Muscle layer of duodenum (tissue), 2 donors: ENCODE data around the gene SPG21.

ENCODE experiments used
- H3K27ac ChIP-seq: one replicate; pipeline ENCODE4 v1.7.0; 2013; ENCODE audit warnings: mild to moderate bottlenecking, low read length
- H3K27me3 ChIP-seq: one replicate; pipeline ENCODE4 v1.7.0; 2013; ENCODE audit warnings: low read depth, mild to moderate bottlenecking, control low read depth, low read length
- H3K36me3 ChIP-seq, 2 donors: one replicate each; pipeline ENCODE4 v1.7.0; 2013; ENCODE audit warnings: low read length in 2 of 2, control low read depth in 1 of 2, mild to moderate bottlenecking in 1 of 2; ENCODE audit not compliant: insufficient read depth in 2 of 2, control insufficient read depth in 1 of 2
- H3K4me1 ChIP-seq, 2 donors: one replicate each; pipeline ENCODE4 v1.7.0; 2013; ENCODE audit warnings: low read length in 2 of 2, mild to moderate bottlenecking in 2 of 2, control low read depth in 1 of 2, moderate library complexity in 1 of 2; ENCODE audit not compliant: insufficient read depth in 2 of 2, control insufficient read depth in 1 of 2
- H3K4me3 ChIP-seq, 2 donors: one replicate each; pipeline ENCODE4 v1.7.0; 2013; ENCODE audit warnings: low read length in 2 of 2, low read depth in 1 of 2, mild to moderate bottlenecking in 1 of 2
- H3K9me3 ChIP-seq, 2 donors: one replicate each; pipeline ENCODE4 v1.7.0; 2013; ENCODE audit warnings: low read length in 2 of 2, control low read depth in 1 of 2, mild to moderate bottlenecking in 1 of 2; ENCODE audit not compliant: control insufficient read depth in 1 of 2
- donor health status: healthy.

SPG21 gene

GRCh38 chr15:64931381-64931780 lies 58.3 kb downstream of the SPG21 start:
- no peaks in the 10 kb centered on the region for H3K4me1 ChIP-seq
- H3K36me3 ChIP-seq = peaks cover 5 to 6% of the 10 kb centered on the region in 2 donors
- H3K9me3 ChIP-seq = no peaks in the 10 kb centered on the region

DNA sequence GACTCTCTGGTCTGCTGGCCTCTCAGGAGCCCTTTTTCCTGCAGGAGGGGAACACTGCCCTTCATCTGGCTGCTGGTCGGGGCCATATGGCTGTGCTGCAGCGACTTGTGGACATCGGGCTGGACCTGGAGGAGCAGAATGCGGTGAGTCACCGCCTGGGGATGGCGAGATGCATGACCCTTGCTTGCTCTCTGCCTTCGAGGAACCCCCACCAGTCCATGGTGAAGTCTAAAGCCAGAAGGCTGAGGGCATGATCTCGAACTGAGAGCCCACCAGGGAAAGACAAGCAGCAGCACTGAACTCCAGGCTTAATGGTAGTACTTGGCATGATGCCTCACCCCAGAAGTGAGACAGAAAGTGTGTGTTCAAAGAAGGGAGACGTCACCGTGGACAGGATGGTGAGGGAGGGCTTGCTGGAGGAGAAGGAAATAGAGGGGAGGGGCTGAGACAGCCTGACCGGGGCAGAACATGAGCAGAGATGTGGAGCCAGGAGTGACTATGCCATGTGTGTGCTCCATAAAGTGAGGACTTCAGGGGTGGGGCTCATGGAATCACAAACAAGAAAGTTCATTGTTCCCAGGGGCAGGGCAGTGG lies 58.8 kb downstream of the SPG21 start:
- no peak overlapping the region for H3K27ac ChIP-seq
- no peak overlapping the region for H3K4me3 ChIP-seq
- no peaks in the 10 kb centered on the region for H3K9me3 ChIP-seq

More at GRCh38 chr15:64931381-64931780, 58.3 kb downstream of the SPG21 start:
- no peak overlapping the region for H3K27ac ChIP-seq
- H3K4me3 ChIP-seq = no peak overlapping the region
- no peaks in the 10 kb centered on the region for H3K27me3 ChIP-seq

DNA sequence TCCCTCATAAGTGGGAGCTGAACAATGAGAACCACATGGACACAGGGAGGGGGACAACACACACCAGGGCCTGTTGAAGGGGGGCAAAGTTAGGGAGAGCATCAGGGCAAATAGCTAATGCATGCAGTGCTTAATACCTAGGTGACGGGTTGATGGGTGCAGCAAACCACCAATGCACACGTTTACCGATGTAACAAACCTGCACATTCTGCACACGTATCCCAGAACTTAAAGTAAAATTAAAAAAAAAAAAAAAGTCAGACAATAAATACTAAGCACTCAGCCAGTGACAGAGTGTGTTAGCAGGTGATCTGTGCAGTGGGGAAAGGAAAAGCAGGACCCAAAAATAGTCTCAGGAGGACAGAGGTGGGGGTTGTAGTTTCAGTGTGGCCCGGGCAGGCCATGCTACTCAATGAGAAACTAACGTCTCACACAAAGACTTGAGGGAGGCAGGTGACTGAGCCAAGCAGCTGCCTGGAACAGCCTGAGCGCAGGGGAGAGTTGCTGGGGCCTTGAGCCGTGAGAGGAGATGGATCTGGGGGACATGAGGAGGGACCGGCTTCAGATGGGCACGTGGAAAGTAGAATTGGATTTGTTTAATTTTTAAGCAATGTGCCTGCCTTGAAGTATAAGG lies 59.6 kb downstream of the SPG21 start:
- no peaks in the 10 kb centered on the region for H3K27me3 ChIP-seq
- H3K27ac ChIP-seq = no peak overlapping the region
- H3K4me1 ChIP-seq = no peaks in the 10 kb centered on the region
- no peak overlapping the region for H3K4me3 ChIP-seq
- H3K36me3 ChIP-seq = peaks cover 5 to 6% of the 10 kb centered on the region in 2 donors
- no peaks in the 10 kb centered on the region for H3K9me3 ChIP-seq

More for the DNA sequence above, 58.8 kb downstream of the SPG21 start:
- Histone ChIP-seq H3K27me3 (no peaks in the 10 kb centered on the region), H3K4me1 (no peaks in the 10 kb centered on the region), H3K36me3 (peaks cover 5 to 6% of the 10 kb centered on the region in 2 donors)

- no peaks in the 10 kb centered on the region for H3K4me1 ChIP-seq
- no peaks in the 10 kb centered on the region for H3K9me3 ChIP-seq
- H3K27me3 ChIP-seq = no peaks in the 10 kb centered on the region
- peaks cover 5 to 6% of the 10 kb centered on the region in 2 donors for H3K36me3 ChIP-seq
- H3K4me3 ChIP-seq = no peak overlapping the region
- H3K27ac ChIP-seq = no peak overlapping the region
These were observed 61.0 kb downstream of the SPG21 start for GRCh38 chr15:64928626-64929220.

- Histone ChIP-seq H3K9me3 (no peaks in the 10 kb centered on the region), H3K27me3 (no peaks in the 10 kb centered on the region), H3K36me3 (peaks cover 0 to 4% of the 10 kb centered on the region in 2 donors), H3K4me3 (no peak overlapping the region), H3K4me1 (peaks cover 0 to 4% of the 10 kb centered on the region in 2 donors), H3K27ac (no peak overlapping the region)
These were observed 63.1 kb downstream of the SPG21 start for GRCh38 chr15:64926661-64927060.

DNA sequence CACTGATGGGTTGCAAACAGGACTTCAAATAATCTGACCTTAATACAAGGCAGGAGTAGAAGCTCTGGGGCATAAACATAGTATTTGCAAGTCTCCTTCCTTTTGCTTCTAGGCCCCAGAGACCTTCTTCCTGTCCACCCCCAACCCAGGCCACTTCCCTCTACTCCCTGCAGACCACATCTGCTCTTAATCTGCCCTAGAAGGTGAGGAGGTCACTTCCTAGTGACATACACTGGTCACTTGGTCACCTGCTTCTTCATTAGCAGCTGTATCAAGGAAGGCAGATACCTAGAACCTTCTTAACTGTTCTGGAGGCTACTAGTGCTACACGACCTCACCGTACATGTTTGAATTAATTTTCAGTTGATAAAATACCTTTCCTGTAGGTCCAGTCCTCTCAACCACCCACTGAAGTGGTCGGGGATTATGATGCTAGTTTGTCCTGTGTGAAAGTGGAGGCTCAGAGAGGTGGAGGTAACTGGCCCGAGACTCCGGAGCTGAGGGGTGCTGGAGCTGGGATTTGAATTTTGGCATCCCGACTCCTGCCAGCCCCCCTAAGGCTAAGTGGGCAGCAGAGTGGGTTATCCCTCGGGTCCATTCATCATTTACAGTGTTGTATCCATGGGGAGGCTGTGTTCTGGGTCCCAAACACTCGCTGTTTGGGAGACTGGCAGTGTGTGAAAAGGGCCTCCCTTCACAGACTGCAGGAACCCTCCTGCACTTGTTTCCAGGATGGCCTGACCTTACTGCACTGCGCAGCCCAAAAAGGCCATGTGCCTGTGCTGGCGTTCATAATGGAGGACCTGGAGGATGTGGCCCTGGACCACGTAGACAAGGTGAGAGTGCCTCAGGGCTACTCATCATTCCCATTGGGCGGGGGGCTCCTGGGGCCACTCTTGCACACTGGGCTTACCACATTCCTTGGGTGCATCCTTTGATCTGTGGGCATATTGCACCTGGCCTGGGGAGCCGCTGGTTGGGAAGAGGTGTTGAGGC lies 64.1 kb downstream of the SPG21 start:
- Histone ChIP-seq H3K36me3 (no peaks in the 10 kb centered on the region), H3K9me3 (no peaks in the 10 kb centered on the region), H3K27me3 (no peaks in the 10 kb centered on the region), H3K4me3 (no peak overlapping the region), H3K27ac (no peak overlapping the region), H3K4me1 (peaks cover 0 to 4% of the 10 kb centered on the region in 2 donors)

GRCh38 chr15:64923546-64923945 lies 66.2 kb downstream of the SPG21 start:
- Histone ChIP-seq H3K27me3 (no peaks in the 10 kb centered on the region), H3K27ac (no peak overlapping the region), H3K36me3 (no peaks in the 10 kb centered on the region), H3K9me3 (no peaks in the 10 kb centered on the region), H3K4me1 (peaks cover 0 to 4% of the 10 kb centered on the region in 2 donors), H3K4me3 (no peak overlapping the region)

GRCh38 chr15:64921711-64922110 lies 68.0 kb downstream of the SPG21 start:
- Histone ChIP-seq H3K27ac (no peak overlapping the region), H3K36me3 (no peaks in the 10 kb centered on the region), H3K4me3 (no peak overlapping the region), H3K9me3 (no peaks in the 10 kb centered on the region), H3K27me3 (no peaks in the 10 kb centered on the region), H3K4me1 (peaks cover 0 to 4% of the 10 kb centered on the region in 2 donors)

- Histone ChIP-seq H3K27me3 (no peaks in the 10 kb centered on the region), H3K4me1 (peaks cover 0 to 4% of the 10 kb centered on the region in 2 donors), H3K36me3 (no peaks in the 10 kb centered on the region), H3K9me3 (no peaks in the 10 kb centered on the region), H3K27ac (no peak overlapping the region), H3K4me3 (no peak overlapping the region)
These were observed 70.0 kb downstream of the SPG21 start for GRCh38 chr15:64919721-64920120.

- no peaks in the 10 kb centered on the region for H3K36me3 ChIP-seq
- H3K27me3 ChIP-seq = no peaks in the 10 kb centered on the region
- no peaks in the 10 kb centered on the region for H3K9me3 ChIP-seq
- no peak overlapping the region for H3K4me3 ChIP-seq
- no peak overlapping the region for H3K27ac ChIP-seq
- peaks cover 0 to 4% of the 10 kb centered on the region in 2 donors for H3K4me1 ChIP-seq
These were observed 72.5 kb downstream of the SPG21 start for GRCh38 chr15:64917211-64917610.

- Histone ChIP-seq H3K4me3 (no peak overlapping the region), H3K27ac (no peak overlapping the region), H3K27me3 (no peaks in the 10 kb centered on the region), H3K36me3 (no peaks in the 10 kb centered on the region), H3K4me1 (no peaks in the 10 kb centered on the region), H3K9me3 (no peaks in the 10 kb centered on the region)
These were observed 73.3 kb downstream of the SPG21 start for GRCh38 chr15:64916365-64916764.
